ENCODE data around the gene EFNA5.

Gene EFNA5

DNA sequence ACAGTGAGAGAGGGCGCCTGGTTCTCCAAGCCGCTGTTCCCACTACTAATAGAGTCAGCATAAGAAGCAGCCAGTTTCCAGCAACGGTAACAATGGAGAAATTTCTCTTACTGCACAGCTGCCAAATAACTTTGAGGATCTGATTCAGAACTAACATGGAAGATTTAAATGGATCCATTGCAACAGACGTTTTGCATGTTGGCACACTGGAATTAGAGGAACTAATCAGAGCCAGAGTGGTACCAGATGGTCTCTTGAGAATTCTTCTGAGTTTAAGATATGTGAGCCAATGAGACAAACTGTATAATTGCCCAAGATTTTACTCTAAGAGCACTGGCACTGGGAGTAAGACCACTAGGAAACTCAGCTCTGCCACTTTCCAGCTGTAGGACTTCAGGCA is 186.5 kb downstream of the EFNA5 start:
- no peak for DNase-seq (ENCODE audit: low read depth)

DNA sequence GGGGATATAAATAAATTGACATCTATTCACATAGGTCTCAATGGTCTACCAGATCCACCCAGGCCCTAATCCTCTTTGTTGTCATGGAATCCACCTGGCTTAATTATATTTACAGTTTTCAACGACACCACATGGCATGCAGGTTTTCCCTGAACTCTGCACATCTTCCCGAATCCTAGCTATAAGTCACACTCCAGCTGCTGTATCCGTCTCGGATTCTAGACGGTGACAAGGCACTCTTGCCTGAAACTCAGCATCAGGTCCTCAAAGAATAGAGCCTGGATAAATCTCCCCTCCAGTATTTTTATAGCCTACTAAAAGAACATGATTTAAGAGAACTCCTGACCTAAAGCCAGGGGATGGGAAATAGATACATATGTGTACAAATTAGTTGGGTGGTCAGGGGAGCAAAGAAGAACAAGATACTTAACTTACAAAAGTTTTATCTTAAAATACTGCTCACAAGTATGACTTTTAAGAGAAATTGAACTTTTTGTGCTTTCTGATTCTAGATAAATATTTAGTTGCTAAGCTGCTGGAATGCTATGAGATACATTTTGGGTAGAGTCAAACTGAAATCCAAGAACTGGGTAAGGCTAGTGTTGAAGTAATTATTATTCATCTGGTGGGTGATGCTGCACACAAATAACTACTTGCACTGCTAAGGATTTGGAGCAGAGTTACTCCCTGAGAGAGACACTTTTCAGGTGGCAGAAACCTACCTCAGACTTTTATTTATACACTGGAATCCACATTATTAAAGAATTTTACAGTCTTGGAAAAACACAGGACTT is 187.3 kb downstream of the EFNA5 start:
- no peak for DNase-seq (ENCODE audit: low read depth)

DNA sequence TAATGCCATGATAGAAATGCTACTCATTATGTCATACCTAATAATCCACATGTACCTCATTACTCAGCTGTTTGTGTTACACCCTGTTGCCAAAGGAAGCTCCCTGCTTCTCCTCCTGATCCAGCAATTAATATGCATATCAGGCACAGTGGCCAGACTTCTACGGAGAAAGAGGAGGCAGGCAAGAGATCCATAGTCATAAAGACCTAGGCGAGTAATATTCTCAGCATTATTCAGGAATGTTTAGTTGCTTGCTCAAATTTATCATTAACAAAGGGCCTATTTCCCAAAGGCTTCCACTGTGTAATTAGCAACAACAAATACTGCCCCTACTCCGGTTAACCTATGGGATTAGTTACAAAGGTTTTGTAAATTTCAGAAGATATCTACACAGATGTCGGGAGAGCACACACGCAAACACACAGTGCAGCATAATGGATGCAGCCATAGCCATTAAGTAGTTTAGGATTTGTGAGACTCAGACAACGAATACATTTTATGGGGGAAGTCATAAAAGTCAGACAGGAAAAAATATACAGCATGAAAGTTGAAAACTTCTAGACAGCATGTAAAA is 192.6 kb downstream of the EFNA5 start:
- DNase-seq (ENCODE audit: low read depth): no peak

DNA sequence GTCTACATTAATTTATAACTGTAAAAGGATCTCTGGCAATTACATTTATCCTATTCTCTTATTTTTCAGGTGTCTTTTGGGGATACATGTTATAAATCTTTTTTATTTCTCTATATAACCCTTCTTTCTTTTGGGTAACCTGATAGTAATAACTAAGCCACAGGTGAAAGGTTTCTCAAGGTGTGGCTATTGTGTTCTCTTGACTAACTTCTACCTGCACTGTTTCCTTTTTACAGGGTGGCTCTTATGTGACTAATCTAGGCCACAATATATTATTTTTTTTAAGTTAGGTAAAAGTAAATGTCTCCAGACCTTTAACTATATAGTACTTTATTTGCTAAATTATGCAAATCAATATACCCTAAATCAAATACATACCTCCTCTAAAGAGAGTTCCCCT is 193.2 kb downstream of the EFNA5 start:
- no peak for DNase-seq (ENCODE audit: low read depth)

DNA sequence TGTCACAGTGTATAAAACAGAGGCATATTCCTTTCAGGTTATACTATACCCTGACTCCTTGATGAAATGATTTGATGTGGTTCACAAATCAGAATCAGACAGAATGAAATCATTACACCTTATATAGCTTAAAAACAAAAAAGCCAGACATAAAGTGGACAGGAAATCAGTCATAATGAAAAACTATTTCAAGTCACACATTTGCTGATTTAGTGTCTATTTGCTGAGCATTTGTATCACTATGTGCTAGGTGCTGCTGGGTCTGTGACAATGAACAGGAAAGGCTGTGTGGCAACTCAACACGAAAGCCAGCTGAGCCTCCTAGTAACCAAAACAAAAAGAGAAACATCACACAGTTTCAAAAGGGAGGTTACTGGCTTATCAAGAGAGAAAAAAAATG is 194.0 kb downstream of the EFNA5 start:
- DNase-seq (ENCODE audit: low read depth): no peak

DNA sequence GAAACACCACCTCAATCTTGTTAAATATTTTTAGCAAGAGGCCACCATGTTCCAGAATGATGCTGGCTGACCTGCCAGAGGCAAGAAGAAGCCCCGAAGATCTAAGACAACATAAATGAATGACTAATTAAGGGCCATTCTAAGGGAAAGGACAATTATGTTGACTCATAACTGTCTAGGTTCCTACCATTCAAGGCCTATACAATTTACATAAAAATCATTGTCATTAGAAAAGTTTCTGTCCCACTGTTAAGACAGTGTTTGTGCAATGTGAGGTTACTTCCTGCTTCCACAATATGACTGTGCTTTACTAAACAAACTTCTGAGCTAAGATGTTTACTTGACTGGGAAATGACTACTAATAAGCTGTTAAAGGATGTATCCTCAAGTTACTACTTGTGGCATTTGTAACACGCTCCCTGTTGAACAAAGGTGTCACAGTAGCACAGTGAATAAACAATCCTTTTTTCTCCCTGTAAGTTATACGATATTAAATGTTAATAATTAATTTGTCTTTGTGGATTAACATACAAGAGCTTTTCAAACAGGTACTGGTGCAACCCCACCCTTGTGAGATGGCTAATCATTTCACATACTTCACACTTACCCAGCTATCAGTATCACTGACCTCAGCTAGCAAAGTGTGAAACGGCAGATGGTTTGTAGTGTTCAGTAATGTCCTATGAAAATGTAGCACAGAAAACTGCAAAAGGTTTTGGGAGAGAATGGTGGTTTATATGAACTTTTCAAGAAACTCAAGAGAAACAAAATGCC is 195.8 kb downstream of the EFNA5 start:
- no peak for DNase-seq (ENCODE audit: low read depth)

DNA sequence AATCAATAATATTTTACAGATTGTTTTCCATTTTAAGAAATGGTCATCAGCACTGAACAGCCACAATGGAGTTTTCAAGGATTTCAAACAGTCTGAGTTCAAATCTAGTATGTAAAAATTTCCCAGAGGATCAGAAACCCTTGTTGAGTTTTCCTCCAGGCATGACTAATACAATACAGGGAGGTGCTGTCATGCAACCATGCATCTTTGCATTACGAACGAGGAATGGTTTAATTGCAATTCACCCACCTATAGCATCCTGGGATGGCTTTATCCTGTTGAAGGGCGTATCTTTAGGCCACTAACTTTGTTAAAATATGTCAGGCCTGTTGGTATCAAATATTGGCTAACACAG is 196.4 kb downstream of the EFNA5 start:
- no peak for DNase-seq (ENCODE audit: low read depth)

DNA sequence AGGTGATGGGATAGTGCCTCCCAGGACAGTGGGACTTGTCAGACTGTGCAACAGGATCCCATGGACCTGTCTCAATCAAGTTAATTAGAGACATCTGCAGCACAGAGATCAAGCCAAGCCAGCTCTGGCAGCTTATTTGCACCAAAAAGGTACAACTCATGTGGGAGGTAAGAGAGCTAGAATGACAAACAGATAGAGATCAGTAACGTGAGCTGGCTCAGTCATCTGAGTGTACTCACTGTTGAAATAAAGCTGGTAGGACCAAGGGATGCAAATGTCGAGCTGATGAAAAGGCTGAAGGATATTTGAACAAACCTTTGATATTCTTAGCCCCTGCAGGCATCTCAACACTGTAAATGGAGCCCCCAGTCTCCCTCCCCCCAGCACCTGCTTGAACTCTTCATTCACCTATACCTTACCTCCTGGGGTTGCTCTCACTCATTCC is 198.1 kb downstream of the EFNA5 start:
- DNase-seq (ENCODE audit: low read depth): no peak

DNA sequence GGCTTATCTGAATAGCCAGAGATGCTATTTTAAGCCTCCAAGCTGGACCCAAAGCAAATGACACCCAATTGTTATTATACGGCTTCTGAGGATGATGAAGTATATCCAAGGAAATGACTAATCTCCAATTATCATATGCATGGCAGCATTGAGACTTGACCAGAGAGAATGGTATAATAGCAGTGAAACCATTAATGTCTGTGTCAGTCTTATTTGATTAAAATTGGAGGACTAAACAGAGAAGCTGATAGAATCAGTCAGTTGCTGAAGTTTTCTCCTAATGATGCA is 200.5 kb downstream of the EFNA5 start:
- no peak for DNase-seq (ENCODE audit: low read depth)

DNA sequence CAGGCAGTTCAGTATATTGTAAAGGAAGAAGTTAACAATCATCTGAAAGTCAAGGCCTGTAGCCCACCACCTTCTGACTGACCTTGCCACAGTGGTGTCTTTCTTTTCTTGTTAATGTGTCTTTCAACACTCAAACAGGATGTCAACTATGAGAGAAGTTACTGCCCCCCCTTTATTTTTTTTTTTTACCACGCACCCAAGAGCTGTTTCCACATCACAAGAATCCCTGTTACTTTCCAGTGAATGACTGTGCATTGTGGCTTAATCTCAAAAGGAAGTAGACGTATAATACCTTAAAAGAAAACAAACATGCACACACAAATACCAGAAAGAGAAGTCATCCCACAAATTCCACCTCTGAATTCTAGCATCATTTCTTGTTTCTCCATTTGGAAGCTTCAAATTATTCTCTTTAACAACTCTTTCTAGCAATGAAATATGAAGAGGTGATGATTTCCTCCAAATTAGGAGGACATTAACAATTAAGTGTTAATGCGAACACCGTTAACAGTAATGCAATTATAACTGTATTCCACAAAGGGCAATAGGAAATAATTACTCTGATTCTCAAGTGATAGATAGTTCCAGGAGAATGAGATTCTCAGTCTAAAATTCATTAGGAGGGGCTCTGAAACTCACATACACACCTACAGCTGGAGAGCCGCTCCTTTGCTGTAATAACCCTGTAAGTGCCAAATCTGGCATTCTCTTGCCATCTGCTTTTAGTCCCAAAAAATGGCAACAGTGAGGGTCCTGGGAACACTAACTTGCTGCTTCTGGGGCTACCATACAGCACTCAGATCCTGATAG is 201.0 kb downstream of the EFNA5 start:
- no peak for DNase-seq (ENCODE audit: low read depth)

DNA sequence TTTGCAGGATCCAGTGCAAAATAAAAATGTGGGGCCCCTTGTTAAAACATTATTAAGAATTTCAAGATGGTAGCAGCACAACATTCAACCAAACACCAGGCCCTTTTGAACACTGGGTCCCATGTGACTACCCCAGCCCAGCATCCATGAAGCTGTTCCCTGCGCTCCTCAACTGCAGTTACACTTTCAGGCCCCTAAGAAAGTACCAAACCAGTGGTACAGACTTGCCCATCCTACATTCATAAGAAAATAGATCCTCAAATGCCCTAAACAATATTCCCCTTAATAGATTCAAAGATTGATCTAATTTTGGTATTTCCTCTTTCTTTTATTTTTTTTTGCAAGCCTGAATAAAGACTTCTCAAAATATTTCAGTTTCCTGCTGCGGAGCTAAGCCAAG is 201.7 kb downstream of the EFNA5 start:
- DNase-seq (ENCODE audit: low read depth): no peak

DNA sequence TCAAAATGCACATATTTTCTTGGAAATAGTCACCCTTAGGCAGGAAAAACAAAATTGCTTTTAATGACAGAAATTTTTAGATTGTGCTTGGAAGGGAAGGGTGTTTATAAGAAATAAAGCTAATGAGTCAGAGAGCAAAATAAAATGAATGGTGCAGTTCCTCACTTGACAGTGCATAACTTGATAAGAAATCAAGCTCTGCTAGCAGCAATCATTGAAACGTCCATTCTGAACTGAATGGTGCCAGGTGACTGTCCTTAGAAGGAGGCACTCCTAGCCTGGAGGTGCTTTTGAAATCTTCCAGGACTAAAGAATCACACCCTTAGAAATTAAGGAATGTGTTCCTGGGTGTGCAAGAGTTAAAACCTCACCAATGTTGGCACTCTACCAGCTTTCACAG is 202.5 kb downstream of the EFNA5 start:
- no peak for DNase-seq (ENCODE audit: low read depth)

DNA sequence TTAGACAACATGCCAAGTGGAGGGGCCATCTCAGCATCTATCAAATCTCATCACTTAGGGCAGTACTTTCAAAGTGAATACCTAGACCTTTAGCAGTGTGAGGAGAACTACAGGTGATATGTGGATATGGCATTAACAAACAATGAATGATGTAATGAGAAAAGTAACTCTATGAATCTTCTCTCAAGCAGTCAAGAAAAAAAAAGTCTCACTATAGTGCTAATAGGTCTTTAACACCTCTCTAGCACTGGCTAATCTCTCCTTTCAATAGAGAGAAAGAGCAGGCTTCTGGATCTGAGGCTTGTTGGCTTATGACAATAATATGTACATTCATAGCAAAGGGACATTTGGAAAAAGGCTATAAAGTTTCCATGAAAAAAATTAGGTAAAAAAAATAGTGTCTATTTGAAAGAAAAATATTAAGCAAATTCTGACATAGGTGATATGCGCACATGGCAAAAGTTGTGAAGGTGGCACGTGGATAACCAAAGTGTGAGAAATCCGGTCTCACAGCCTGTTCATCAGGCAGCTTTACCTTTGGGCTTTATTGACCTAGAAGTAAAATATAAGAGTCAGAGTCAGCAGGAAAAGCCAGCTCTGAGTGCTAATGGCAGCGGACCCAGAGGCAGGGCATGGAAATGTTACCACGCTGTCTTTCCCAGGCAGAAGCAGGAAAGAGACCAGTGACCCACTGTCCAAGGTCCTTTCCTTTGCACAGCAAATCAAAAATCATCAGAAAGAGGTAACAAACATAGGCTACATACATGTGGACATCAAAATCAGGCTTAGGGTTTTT is 203.4 kb downstream of the EFNA5 start:
- DNase-seq (ENCODE audit: low read depth): no peak

DNA sequence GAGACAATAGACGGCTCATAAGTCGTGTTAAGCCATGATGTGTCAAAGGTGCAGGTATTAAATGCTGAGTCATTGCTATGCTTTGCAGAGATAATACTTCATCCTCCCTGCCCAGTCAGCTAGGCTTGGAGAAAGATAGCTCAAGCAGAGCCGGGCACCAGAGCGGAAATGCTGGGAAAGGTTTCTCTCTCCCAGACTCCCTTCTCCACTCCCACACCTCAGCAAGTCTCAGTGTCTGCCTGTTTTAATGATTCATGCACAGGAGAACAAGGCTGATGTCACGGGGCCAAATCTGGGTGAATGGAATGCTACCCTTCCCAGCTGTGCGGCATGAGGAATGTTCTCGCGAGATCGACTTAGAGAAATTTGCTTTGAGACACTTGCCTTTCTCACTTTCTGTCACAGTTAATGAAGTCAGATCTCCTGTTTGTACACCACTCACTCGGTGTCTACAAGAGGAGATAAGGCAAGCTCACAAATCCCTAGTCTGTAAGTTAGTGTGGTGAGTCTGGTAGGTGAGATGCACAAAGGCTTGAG is 204.4 kb downstream of the EFNA5 start:
- no peak for DNase-seq (ENCODE audit: low read depth)

DNA sequence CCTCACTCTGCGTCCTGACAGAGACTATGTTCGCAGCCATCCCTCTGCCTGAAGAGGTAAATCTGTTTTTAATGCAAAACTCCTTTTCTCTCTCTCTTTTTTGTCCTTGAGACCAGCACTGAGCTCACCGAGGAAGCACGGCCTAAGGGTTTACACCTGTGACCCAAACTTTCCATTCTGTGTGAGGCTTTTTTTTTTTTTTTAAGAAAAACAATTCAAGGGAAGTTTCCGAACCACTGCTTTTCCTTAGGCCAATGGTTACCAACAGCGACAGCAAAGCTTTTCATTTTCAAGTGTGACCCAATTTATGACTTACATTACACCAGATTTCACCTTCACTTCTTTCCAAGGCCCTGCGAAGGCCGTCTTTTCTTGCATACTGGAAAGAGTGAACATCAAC is 205.9 kb downstream of the EFNA5 start:
- DNase-seq (ENCODE audit: low read depth): no peak

DNA sequence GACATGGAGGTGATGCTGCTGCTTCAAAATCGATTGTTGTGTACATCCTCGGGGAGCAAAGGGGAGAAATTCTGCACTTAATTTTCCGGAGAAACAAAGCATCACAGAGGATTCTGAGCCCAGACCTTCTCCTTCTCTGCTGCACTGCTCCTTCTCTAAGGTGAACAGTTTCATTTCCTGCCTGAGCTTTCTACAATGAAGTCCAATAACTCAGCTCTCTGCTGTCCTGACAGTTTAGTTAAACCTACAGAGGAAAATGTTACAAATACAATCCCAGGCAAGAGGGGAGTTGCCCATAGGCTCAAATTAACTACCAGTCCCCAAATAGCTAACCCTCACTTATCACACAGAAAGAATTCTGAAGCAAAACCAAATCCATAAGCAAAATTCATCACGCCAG is 206.3 kb downstream of the EFNA5 start:
- no peak for DNase-seq (ENCODE audit: low read depth)

DNA sequence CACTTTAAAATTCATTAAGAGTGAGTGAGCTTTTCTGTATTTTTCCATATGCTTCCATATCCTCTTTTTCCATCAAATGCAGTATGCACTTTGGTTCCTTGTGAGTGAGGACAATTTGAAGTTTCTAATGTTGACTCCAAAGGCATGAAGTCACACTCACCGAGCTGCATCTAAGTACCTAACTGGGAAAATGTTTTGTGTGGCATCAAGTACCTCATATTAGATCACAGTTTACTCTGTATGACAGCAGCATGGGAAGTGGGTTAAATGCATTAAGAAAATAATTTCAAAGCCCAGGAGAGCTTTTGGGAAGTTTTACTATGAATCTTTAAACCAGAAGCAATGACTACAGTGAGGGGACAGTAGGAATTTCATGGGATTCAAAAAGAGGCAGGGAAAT is 207.0 kb downstream of the EFNA5 start:
- DNase-seq (ENCODE audit: low read depth): no peak

DNA sequence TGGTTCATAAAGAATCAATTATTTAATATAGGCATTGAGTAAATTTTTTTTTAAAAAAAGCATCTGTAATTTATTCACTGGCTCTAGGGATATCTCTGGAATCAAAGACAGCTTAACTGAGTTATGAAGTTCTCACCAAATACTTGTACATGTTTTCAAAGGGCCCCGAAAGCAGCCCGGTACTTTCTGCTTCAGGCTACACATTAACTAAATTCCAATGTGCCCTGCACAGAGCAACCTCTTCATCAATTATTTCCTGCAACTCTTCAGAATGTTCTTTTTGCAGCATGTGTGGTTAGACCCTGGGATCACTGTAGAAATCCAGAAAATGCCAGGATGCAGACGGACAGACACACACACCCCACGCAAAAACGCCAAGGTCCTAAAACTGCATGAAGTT is 209.0 kb downstream of the EFNA5 start:
- DNase-seq (ENCODE audit: low read depth): no peak

DNA sequence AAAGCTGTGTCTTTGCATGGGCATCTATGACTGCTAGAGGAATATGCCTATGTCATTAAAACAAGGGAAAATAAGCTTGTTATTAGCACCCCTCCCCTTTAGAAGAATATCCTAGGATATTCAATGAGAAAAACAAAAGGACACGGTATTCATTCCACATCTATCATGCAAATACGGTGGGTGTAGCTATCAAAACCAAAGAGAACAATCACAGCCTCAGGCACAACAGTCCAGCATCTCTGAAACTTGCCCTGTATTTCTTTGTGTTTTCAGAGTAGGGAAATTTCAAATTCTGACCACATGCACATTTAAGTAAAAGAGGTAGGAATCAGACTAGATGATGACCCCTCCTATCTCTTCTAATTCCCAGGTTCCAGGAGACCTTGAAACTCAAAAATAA is 209.9 kb downstream of the EFNA5 start:
- no peak for DNase-seq (ENCODE audit: low read depth)

DNA sequence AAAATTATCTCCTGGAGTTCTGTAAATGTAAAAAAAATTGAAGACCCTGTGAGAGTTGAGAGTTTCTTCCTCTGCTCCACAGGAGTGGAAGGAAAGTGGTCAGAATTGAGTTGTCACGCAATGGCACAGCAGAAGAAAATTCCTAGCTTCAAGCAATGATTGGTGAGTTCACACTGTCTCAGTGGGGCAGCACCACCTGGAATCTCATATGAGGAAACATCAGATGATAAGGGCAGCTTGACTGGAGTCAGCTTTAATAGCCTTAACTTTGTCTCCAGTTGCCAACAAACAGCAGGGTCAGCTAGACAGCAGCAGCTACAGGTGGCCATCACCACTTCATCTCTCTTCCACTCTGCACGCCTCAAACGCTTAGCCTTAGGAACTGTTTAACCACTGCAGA is 211.1 kb downstream of the EFNA5 start:
- DNase-seq (ENCODE audit: low read depth): no peak

DNA sequence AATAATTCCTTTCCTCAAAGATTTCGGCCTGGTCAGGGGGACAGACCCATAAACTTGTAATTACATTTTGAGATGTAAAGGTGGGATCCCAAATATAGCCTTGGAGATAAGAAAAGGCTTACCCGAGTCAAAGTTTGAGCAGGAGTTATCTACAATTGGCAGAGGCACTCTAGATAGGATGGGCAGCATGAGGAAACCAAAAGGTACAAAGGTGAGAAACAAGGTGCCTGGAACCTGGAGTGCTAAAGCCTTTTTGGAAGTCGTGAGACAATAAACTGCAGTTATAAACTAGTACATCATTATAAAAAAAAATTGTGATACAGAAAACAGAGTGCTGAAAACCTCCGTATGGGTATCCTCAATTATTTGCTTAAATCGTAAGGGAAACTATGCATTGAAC is 212.4 kb downstream of the EFNA5 start:
- DNase-seq (ENCODE audit: low read depth): no peak

DNA sequence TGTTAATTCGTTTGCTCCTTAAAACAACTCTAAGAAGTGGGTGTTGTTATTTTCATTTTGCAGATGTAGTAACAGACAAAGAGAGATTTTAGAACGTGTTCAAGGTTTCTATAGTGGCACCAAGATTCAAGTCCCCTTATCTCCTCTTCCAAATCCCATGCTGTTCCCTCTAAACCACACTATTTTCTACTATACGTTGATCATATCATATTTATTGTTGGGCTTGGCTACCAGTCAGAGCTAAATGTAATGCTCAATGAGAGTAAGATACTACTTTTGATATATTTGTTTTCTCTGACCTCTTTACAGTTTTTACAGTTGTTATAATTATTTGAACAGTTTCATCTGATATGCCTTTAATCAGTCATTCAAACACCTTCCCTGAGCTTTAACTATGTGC is 212.9 kb downstream of the EFNA5 start:
- no peak for DNase-seq (ENCODE audit: low read depth)
